HCT116 (cell line): Measurements from ENCODE around the gene TIPIN. TPM values are rescaled to one million over a fixed set of nuclear protein-coding genes. Genes with fewer than 3 reads are reported as not detected.
A peak's percentile ranks its signal among the peaks of the same experiment; 100 is the strongest.

Experiments used
- ATAC-seq: fragments of 200-7000 bp; cut with Tn5 transposase; 2 replicates; pipeline ENCODE4 v1.9.1; 2020; ENCODE audit warnings: mild to moderate bottlenecking, moderate library complexity
- BruUV-seq: library from RNA; stranded (reverse); fragments of 400-500 nt; replicated peaks from 2 replicates; lab custom pipeline; 2021; lab: Mats Ljungman, UMichigan
- CTCF ChIA-PET: fragments of 300-600 bp; sonication (Branson Sonifier 250); formaldehyde crosslinking; loops from one replicate; lab custom pipeline; 2021; ENCODE audit warnings: antibody characterized with exemption; lab: Charles Lee
- POLR2A ChIA-PET: fragments of 300-600, 350-600 bp; sonication (Branson Sonifier 250); formaldehyde crosslinking; loops from one replicate; lab custom pipeline; 2021; ENCODE audit warnings: antibody characterized with exemption; lab: Charles Lee
- RAD21 ChIA-PET, 2 experiments: fragments of 300-600 bp; sonication (Branson Sonifier 250); formaldehyde crosslinking; loops; one replicate each; lab custom pipeline; 2023; ENCODE audit warnings: low total read pairs in 2 of 2; ENCODE audit not compliant: uncharacterized antibody in 2 of 2, unreplicated experiment in 2 of 2, low non-redundant PET in 1 of 2; lab: Charles Lee
- DNase-seq: peaks from one replicate; pipeline ENCODE4 v3.0.0-alpha.2; 2010; ENCODE audit warnings: low read depth, low spot score
- H2AFZ ChIP-seq: fragments of 200-600 bp; shearing (Covaris generic), sonication (generic); 2 replicates; pipeline ENCODE4 v1.6.1; 2017; ENCODE audit warnings: low read depth, mixed run types, mixed read lengths, antibody characterized with exemption, low read length; ENCODE audit not compliant: poor library complexity, severe bottlenecking
- H3K27ac ChIP-seq: 2 replicates; pipeline ENCODE4 v1.5.1; 2012; ENCODE audit warnings: low read depth, low read length
- H3K27me3 ChIP-seq: fragments of 200-600 bp; sonication (generic); 2 replicates; pipeline ENCODE4 v1.6.1; 2016; ENCODE audit warnings: mixed run types, low read length, mixed read lengths; ENCODE audit not compliant: insufficient read depth
- H3K36me3 ChIP-seq, 2 experiments: fragments of 200-500 bp in 1 of 2; fragments of 200-600 bp in 1 of 2; sonication (Bioruptor generic) in 1 of 2; sonication (generic) in 1 of 2; 2 replicates each; pipeline versions ENCODE4 v1.5.1 to v1.6.1; 2014 to 2016; ENCODE audit warnings: low read length in 2 of 2, inconsistent platforms in 1 of 2, mixed read lengths in 1 of 2, mixed run types in 1 of 2; ENCODE audit not compliant: insufficient read depth in 2 of 2, control insufficient read depth in 1 of 2
- H3K4me1 ChIP-seq, 2 experiments: fragments of 200-600 bp in 1 of 2; sonication (generic) in 1 of 2; 2 replicates each; pipeline versions ENCODE4 v1.5.1 to v1.6.1; 2012 to 2017; ENCODE audit warnings: low read length in 2 of 2, inconsistent platforms in 1 of 2, mild to moderate bottlenecking in 1 of 2, mixed read lengths in 1 of 2, mixed run types in 1 of 2, moderate library complexity in 1 of 2; ENCODE audit not compliant: insufficient read depth in 2 of 2, control insufficient read depth in 1 of 2
- H3K4me2 ChIP-seq: fragments of 200-600 bp; sonication (generic); 2 replicates; pipeline ENCODE4 v1.6.1; 2017; ENCODE audit warnings: mixed run types, low read length, mixed read lengths
- H3K4me3 ChIP-seq, 2 experiments: fragments of 200-600 bp in 1 of 2; sonication (generic) in 1 of 2; replicated peaks in 1 of 2; 2 replicates each; pipeline ENCODE4 v1.5.1; 2011 to 2016; ENCODE audit warnings: low read length in 2 of 2, control low read depth in 1 of 2, low read depth in 1 of 2, mild to moderate bottlenecking in 1 of 2, mixed read lengths in 1 of 2, mixed run types in 1 of 2
- H3K79me2 ChIP-seq: fragments of 200-600 bp; sonication (generic); 2 replicates; pipeline ENCODE4 v1.6.1; 2017; ENCODE audit warnings: mild to moderate bottlenecking, mixed run types, low read length, moderate library complexity, mixed read lengths; ENCODE audit not compliant: insufficient read depth
- H3K9ac ChIP-seq: fragments of 200-600 bp; sonication (generic); 2 replicates; pipeline ENCODE4 v1.6.1; 2016; ENCODE audit warnings: low read length, mixed read lengths
- H3K9me2 ChIP-seq: fragments of 200-600 bp; sonication (generic), shearing (Covaris generic); 2 replicates; pipeline ENCODE4 v1.6.1; 2017; ENCODE audit warnings: mixed run types, mild to moderate bottlenecking, moderate library complexity; ENCODE audit not compliant: insufficient read depth
- H3K9me3 ChIP-seq, 2 experiments: fragments of 200-500 bp in 1 of 2; fragments of 200-600 bp in 1 of 2; sonication (Bioruptor generic) in 1 of 2; sonication (generic) in 1 of 2; 2 replicates each; pipeline ENCODE4 v1.6.1; 2014 to 2017; ENCODE audit warnings: low read length in 2 of 2, mixed read lengths in 2 of 2, inconsistent platforms in 1 of 2, low read depth in 1 of 2, mild to moderate bottlenecking in 1 of 2, mixed run types in 1 of 2, moderate library complexity in 1 of 2; ENCODE audit not compliant: control insufficient read depth in 1 of 2, insufficient read depth in 1 of 2
- H4K20me1 ChIP-seq: fragments of 200-600 bp; sonication (generic), shearing (Covaris generic); 2 replicates; pipeline ENCODE4 v1.6.1; 2017; ENCODE audit warnings: mixed run types, mild to moderate bottlenecking, moderate library complexity; ENCODE audit not compliant: insufficient read depth
- ATF3 ChIP-seq: IDR thresholded peaks from 2 replicates; pipeline ENCODE4 v1.6.1; 2012
- CEBPB ChIP-seq: IDR thresholded peaks from 2 replicates; pipeline ENCODE4 v1.6.1; 2012; ENCODE audit warnings: low read depth
- CTCF ChIP-seq, 3 experiments: fragments of 200-600 bp in 1 of 3; sonication (generic) in 1 of 3; IDR thresholded peaks in 2 of 3; conservative IDR thresholded peaks in 1 of 3; 2 replicates each; pipeline ENCODE4 v1.5.1; 2012 to 2017; ENCODE audit warnings: low read depth in 2 of 3, low read length in 2 of 3, antibody characterized with exemption in 1 of 3, borderline replicate concordance in 1 of 3, control low read depth in 1 of 3, mild to moderate bottlenecking in 1 of 3, mixed read lengths in 1 of 3, mixed run types in 1 of 3, moderate library complexity in 1 of 3; ENCODE audit not compliant: insufficient read depth in 1 of 3
- EGR1 ChIP-seq: IDR thresholded peaks from 2 replicates; pipeline ENCODE4 v1.6.1; 2012; ENCODE audit warnings: low read depth
- ELF1 ChIP-seq: IDR thresholded peaks from 2 replicates; pipeline ENCODE4 v1.6.1; 2012; ENCODE audit warnings: low read depth, borderline replicate concordance
- FOSL1 ChIP-seq: IDR thresholded peaks from 2 replicates; pipeline ENCODE4 v1.6.1; 2012; ENCODE audit warnings: low read depth
- POLR2AphosphoS5 ChIP-seq: IDR thresholded peaks from 2 replicates; pipeline ENCODE4 v1.6.1; 2011; ENCODE audit warnings: mild to moderate bottlenecking, low read depth, low read length, moderate library complexity
- RAD21 ChIP-seq: IDR thresholded peaks from 2 replicates; pipeline ENCODE4 v1.6.1; 2012; ENCODE audit warnings: low read depth, mild to moderate bottlenecking
- YY1 ChIP-seq: IDR thresholded peaks from 2 replicates; pipeline ENCODE4 v1.6.1; 2011; ENCODE audit warnings: low read length, low read depth, moderate library complexity, mild to moderate bottlenecking; ENCODE audit not compliant: insufficient replicate concordance; ENCODE audit errors: extremely low read depth
- ZFX ChIP-seq: fragments of 450-650 bp; IDR thresholded peaks from 2 replicates; pipeline ENCODE4 v1.6.1; 2017
- intact Hi-C: fragments of 100-400 bp; cut with micrococcal nuclease; formaldehyde crosslinking; loops from 2 replicates; pipeline ENCODE4 v1.10.0; 2022
- total RNA-seq: library from RNA; stranded (reverse); gene quantifications from one replicate; pipeline ENCODE4 v1.2.1, GENCODE V29; 2021; ENCODE audit not compliant: unreplicated experiment

TIPIN gene
- total RNA-seq, 1 experiment from 2014 or later: 28.1 TPM

GRCh38 chr15:66405007-66405406 lies 48.5 kb upstream of the TIPIN start:
- RAD21 ChIA-PET: no interaction called here
- H4K20me1 ChIP-seq: peaks cover 8% of the 10 kb centered on the region; the same call in 1 of the 2 replicates
- H3K79me2 ChIP-seq: peaks cover 96% of the 10 kb centered on the region
- H3K27me3 ChIP-seq: no peaks in the 10 kb centered on the region
- no peak overlapping the region for H3K4me2 ChIP-seq
- H3K4me1 ChIP-seq: peaks cover 0 to 10% of the 10 kb centered on the region in 2 experiments; a peak in 2 of 4 replicates
- H3K9ac ChIP-seq: no peak overlapping the region
- no peak for ATAC-seq
- H3K9me2 ChIP-seq: no peaks in the 10 kb centered on the region
- H3K4me3 ChIP-seq: no peak overlapping the region
- H3K9me3 ChIP-seq: no peaks in the 10 kb centered on the region
- H3K27ac ChIP-seq: no peak overlapping the region
- H3K36me3 ChIP-seq: no peaks in the 10 kb centered on the region
- no peak for TF ChIP-seq RAD21
- TF ChIP-seq CEBPB: no peak
- no peak for TF ChIP-seq POLR2AphosphoS5
- no peak for TF ChIP-seq YY1
- no peak for TF ChIP-seq FOSL1
- no peak for TF ChIP-seq ZFX
- no peak for TF ChIP-seq ELF1
- no peak for TF ChIP-seq EGR1
- TF ChIP-seq, all 23 proteins: peak for 0
- no TSS peak for BruUV-seq
- ChIA-PET POLR2A (no interaction called here), CTCF (no interaction called here)
- H2AFZ ChIP-seq: no peak overlapping the region
- no peak for DNase-seq
- intact Hi-C loops: no loop called here

- ChIA-PET CTCF (no interaction called here), POLR2A (no interaction called here), RAD21 (no interaction called here)
- intact Hi-C loops: no loop called here
- 0 out of 6 replicates have a peak, but pooled peaks of 1 of the 3 experiments have one; percentile 5 for TF ChIP-seq CTCF (IDR thresholded peaks at IDR 0.05 in 2 of 3, conservative IDR thresholded peaks at IDR 0.05 in 1 of 3; ENCODE audit: borderline replicate concordance in 1 of 3, insufficient read depth in 1 of 3, low read depth in 2 of 3, low read length in 2 of 3)
- no peak for TF ChIP-seq ATF3
- DNase-seq: no peak
- Histone ChIP-seq H3K9me3 (no peaks in the 10 kb centered on the region), H3K4me3 (no peak overlapping the region), H3K79me2 (peaks cover 96% of the 10 kb centered on the region), H3K4me1 (peaks cover 0 to 10% of the 10 kb centered on the region in 2 experiments; a peak in 2 of 4 replicates), H3K9ac (no peak overlapping the region), H3K27ac (no peak overlapping the region), H2AFZ (no peak overlapping the region), H4K20me1 (peaks cover 8% of the 10 kb centered on the region; the same call in 1 of the 2 replicates), H3K4me2 (no peak overlapping the region), H3K36me3 (no peaks in the 10 kb centered on the region), H3K9me2 (no peaks in the 10 kb centered on the region), H3K27me3 (no peaks in the 10 kb centered on the region)
- ATAC-seq: no peak
- BruUV-seq: no TSS peak
Measured at GRCh38 chr15:66404532-66404931, 48.0 kb upstream of the TIPIN start.
